DND-41 (cell line): ENCODE measurements around the gene SIN3A.

Experiments used
- CTCF ChIP-seq: IDR thresholded peaks from 2 replicates; pipeline ENCODE4 v1.5.1; 2012; ENCODE audit warnings: borderline replicate concordance, low read length, moderate library complexity, mild to moderate bottlenecking; ENCODE audit not compliant: poor library complexity, severe bottlenecking; ENCODE audit errors: extremely low read depth
- EZH2 ChIP-seq: IDR thresholded peaks from 3 replicates; pipeline ENCODE4 v1.6.1; 2012; ENCODE audit warnings: borderline replicate concordance, low read depth, mild to moderate bottlenecking, moderate library complexity, low read length, inconsistent platforms; ENCODE audit not compliant: severe bottlenecking

GRCh38 chr15:75459581-75459980 lies 8.1 kb upstream of the SIN3A start:
- TF ChIP-seq CTCF = no peak
- no peak for TF ChIP-seq EZH2
